GM12873 (cell line): ENCODE measurements around the gene PHLDA2.

Source experiments
- CTCF ChIP-seq: IDR thresholded peaks from 2 replicates; pipeline ENCODE4 v1.5.1; 2012; ENCODE audit warnings: low read depth, mild to moderate bottlenecking, moderate library complexity, low read length, control low read depth; ENCODE audit not compliant: insufficient read depth; ENCODE audit errors: missing control alignments

Gene PHLDA2

GRCh38 chr11:2904153-2905052, 24.8 kb downstream of the PHLDA2 start:
- no peak for TF ChIP-seq CTCF

GRCh38 chr11:2903672-2904011, 25.6 kb downstream of the PHLDA2 start:
- TF ChIP-seq CTCF: no peak

- peak; percentile 12 for TF ChIP-seq CTCF
Measured at GRCh38 chr11:2902784-2903671, 26.2 kb downstream of the PHLDA2 start.

- TF ChIP-seq CTCF: no peak
Measured at GRCh38 chr11:2901854-2902783, 27.1 kb downstream of the PHLDA2 start.

GRCh38 chr11:2901196-2901796, 27.9 kb downstream of the PHLDA2 start:
- no peak for TF ChIP-seq CTCF

- TF ChIP-seq CTCF: no peak
Measured at GRCh38 chr11:2899080-2899783, 30.0 kb downstream of the PHLDA2 start.
